ENCODE data around the gene TSACC. TPM values are rescaled to one million over a fixed set of nuclear protein-coding genes. Genes with fewer than 3 reads are reported as not detected.
A peak's percentile ranks its signal among the peaks of the same experiment; 100 is the strongest.

The TSACC gene
- total RNA-seq, 1 donor from 2014 or later: not detected

GRCh38 chr1:156386134-156386901, 48.0 kb downstream of the TSACC start:
- Mint-ChIP-seq H3K27me3 (ENCODE audit: unreplicated experiment) (peaks cover 35% of the 10 kb centered on the region), H3K9me3 (ENCODE audit: unreplicated experiment) (no peaks in the 10 kb centered on the region), H3K27ac (ENCODE audit: unreplicated experiment) (no peak overlapping the region), H3K4me3 (ENCODE audit: unreplicated experiment) (no peak overlapping the region), H3K36me3 (ENCODE audit: unreplicated experiment) (no peaks in the 10 kb centered on the region), H3K4me1 (ENCODE audit: unreplicated experiment) (no peaks in the 10 kb centered on the region)
- DNase-seq (ENCODE audit: extremely low spot score, unreplicated experiment): no peak
- no peak for TF ChIP-seq CTCF (IDR thresholded peaks at IDR 0.05)

- H3K36me3 Mint-ChIP-seq (ENCODE audit: unreplicated experiment): no peaks in the 10 kb centered on the region
- no peaks in the 10 kb centered on the region for H3K4me1 Mint-ChIP-seq (ENCODE audit: unreplicated experiment)
- no peak overlapping the region for H3K4me3 Mint-ChIP-seq (ENCODE audit: unreplicated experiment)
- no peak for DNase-seq (ENCODE audit: extremely low spot score, unreplicated experiment)
- no peak for TF ChIP-seq CTCF (IDR thresholded peaks at IDR 0.05)
- no peak overlapping the region for H3K27ac Mint-ChIP-seq (ENCODE audit: unreplicated experiment)
- no peaks in the 10 kb centered on the region for H3K9me3 Mint-ChIP-seq (ENCODE audit: unreplicated experiment)
- peaks cover 35% of the 10 kb centered on the region for H3K27me3 Mint-ChIP-seq (ENCODE audit: unreplicated experiment)
Measured at GRCh38 chr1:156386949-156387869, 48.9 kb downstream of the TSACC start.

GRCh38 chr1:156387870-156388173, 49.5 kb downstream of the TSACC start:
- Mint-ChIP-seq H3K4me3 (ENCODE audit: unreplicated experiment) (no peak overlapping the region), H3K36me3 (ENCODE audit: unreplicated experiment) (no peaks in the 10 kb centered on the region), H3K9me3 (ENCODE audit: unreplicated experiment) (no peaks in the 10 kb centered on the region), H3K4me1 (ENCODE audit: unreplicated experiment) (no peaks in the 10 kb centered on the region), H3K27me3 (ENCODE audit: unreplicated experiment) (peaks cover 35% of the 10 kb centered on the region), H3K27ac (ENCODE audit: unreplicated experiment) (no peak overlapping the region)
- no peak for DNase-seq (ENCODE audit: extremely low spot score, unreplicated experiment)
- TF ChIP-seq CTCF (IDR thresholded peaks at IDR 0.05): no peak

- Mint-ChIP-seq H3K9me3 (ENCODE audit: unreplicated experiment) (no peaks in the 10 kb centered on the region), H3K36me3 (ENCODE audit: unreplicated experiment) (no peaks in the 10 kb centered on the region), H3K4me1 (ENCODE audit: unreplicated experiment) (no peaks in the 10 kb centered on the region), H3K27ac (ENCODE audit: unreplicated experiment) (no peak overlapping the region), H3K4me3 (ENCODE audit: unreplicated experiment) (peak overlapping the region; percentile 22), H3K27me3 (ENCODE audit: unreplicated experiment) (peaks cover 37% of the 10 kb centered on the region)
- no peak for DNase-seq (ENCODE audit: extremely low spot score, unreplicated experiment)
- TF ChIP-seq CTCF (IDR thresholded peaks at IDR 0.05): no peak
Measured at GRCh38 chr1:156388174-156389137, 50.1 kb downstream of the TSACC start.

Measured in osteocyte (in vitro differentiated cells).